ENCODE measurements around the gene DNAJB2. TPM values are rescaled to one million over a fixed set of nuclear protein-coding genes. Genes with fewer than 3 reads are reported as not detected.
A peak's percentile ranks its signal among the peaks of the same experiment; 100 is the strongest.

DNAJB2 gene
- total and polyA plus RNA-seq, 4 donors, result 7.4 to 71.8 (median 27.0) TPM

DNA sequence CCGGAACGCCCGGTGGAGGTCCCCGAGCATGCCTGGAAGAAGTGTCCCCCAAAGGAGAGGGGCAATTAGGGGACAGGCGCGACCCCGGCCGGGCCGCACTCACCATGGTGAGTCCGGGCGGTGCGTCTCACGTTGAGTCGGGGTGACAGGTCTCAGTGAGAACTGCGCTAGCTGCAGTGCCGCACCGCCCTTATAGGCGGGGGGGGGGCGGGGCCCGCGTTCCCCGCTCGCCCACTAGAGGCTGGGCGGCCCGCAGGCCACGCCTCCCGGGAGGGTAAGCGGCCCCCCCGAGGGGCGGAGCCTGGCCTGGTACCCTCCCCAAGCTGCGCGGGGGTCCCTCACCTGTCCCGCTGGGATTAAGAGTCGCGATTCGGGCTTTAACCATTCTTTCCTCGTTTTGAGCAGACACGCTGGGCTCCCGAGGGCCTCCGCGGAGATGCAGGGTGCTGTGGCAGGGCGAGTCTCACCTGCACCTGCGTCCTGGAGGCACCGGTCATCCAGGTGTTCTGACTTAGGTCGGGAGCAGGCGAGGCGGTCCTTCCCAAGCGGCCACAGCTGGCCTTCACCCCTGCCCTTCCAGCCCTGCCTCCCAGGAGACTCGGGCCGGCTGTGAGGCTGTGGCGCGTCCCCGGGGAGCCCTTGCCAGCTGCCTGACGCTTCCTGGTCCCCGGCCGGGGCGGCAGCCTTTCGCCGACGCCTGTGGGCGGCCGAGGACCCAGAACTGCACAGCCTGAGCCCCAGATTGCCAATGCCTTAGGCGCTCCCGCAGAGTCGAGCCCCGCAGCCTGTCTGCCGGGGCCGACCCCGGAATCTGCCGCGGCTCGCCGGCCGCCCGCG lies 25.2 kb upstream of the DNAJB2 start, which contains the start of gene TUBA4A:
Gene TUBA4A (minus strand): TSS at position 166 of the 837 bp plus-strand sequence. CDS start 60 bp downstream, at position 106.
- no peaks in the 10 kb centered on the region for H3K9me3 ChIP-seq (ENCODE audit: control insufficient read depth in 4 of 4, low read length in 3 of 4)
- peak; percentile 88 for DNase-seq (ENCODE audit: low spot score)
- H3K27ac ChIP-seq (ENCODE audit: low read depth in 1 of 2, low read length in 2 of 2), result peak within 1 kb of the TSS; percentile 65 to 79
- peaks cover 13 to 41% (median 29%) of the 10 kb centered on the region in 4 donors for H3K4me1 ChIP-seq (ENCODE audit: control insufficient read depth in 4 of 4, insufficient read depth in 4 of 4, low read length in 3 of 4)
- H3K4me3 ChIP-seq (ENCODE audit: low read depth in 1 of 3, low read length in 3 of 3), result peak within 1 kb of the TSS; percentile 63 to 86 (median 64)
- H3K9ac ChIP-seq (ENCODE audit: low read depth in 1 of 2, low read length in 2 of 2), result peak within 1 kb of the TSS; percentile 65 to 83
- no peaks in the 10 kb centered on the region for H3K27me3 ChIP-seq (ENCODE audit: control insufficient read depth in 4 of 4, insufficient read depth in 4 of 4, low read length in 3 of 4)
- no peak for TF ChIP-seq HNF4A (conservative IDR thresholded peaks at IDR 0.05)
- peak; percentile 82 for TF ChIP-seq TAF1 (conservative IDR thresholded peaks at IDR 0.05)
- no peak for TF ChIP-seq FOXA2 (IDR thresholded peaks at IDR 0.05)
- peak; percentile 93 for TF ChIP-seq REST (IDR thresholded peaks at IDR 0.05)
- no peak for TF ChIP-seq MAX (IDR thresholded peaks at IDR 0.05)
- no peak for TF ChIP-seq EGR1 (IDR thresholded peaks at IDR 0.05; ENCODE audit: low read depth in 2 of 2)
- TF ChIP-seq GABPA (IDR thresholded peaks at IDR 0.05 in 1 of 2, conservative IDR thresholded peaks at IDR 0.05 in 1 of 2), result no peak
- TF ChIP-seq FOXA1 (IDR thresholded peaks at IDR 0.05), result no peak
- no peak for TF ChIP-seq JUND (IDR thresholded peaks at IDR 0.05)
- TF ChIP-seq RAD21 (IDR thresholded peaks at IDR 0.05), result peak; percentile 29 to 33
- TF ChIP-seq HNF4G (IDR thresholded peaks at IDR 0.05), result no peak
- no peak for TF ChIP-seq ATF3 (IDR thresholded peaks at IDR 0.05)
- TF ChIP-seq YY1 (IDR thresholded peaks at IDR 0.05), result peak; percentile 54
- TF ChIP-seq NR2F2 (IDR thresholded peaks at IDR 0.05), result no peak
- TF ChIP-seq RXRA (IDR thresholded peaks at IDR 0.05), result no peak
- TF ChIP-seq, protein P1, sequence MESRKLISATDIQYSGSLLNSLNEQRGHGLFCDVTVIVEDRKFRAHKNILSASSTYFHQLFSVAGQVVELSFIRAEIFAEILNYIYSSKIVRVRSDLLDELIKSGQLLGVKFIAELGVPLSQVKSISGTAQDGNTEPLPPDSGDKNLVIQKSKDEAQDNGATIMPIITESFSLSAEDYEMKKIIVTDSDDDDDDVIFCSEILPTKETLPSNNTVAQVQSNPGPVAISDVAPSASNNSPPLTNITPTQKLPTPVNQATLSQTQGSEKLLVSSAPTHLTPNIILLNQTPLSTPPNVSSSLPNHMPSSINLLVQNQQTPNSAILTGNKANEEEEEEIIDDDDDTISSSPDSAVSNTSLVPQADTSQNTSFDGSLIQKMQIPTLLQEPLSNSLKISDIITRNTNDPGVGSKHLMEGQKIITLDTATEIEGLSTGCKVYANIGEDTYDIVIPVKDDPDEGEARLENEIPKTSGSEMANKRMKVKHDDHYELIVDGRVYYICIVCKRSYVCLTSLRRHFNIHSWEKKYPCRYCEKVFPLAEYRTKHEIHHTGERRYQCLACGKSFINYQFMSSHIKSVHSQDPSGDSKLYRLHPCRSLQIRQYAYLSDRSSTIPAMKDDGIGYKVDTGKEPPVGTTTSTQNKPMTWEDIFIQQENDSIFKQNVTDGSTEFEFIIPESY (IDR thresholded peaks at IDR 0.05), result no peak
- TF ChIP-seq SP1 (IDR thresholded peaks at IDR 0.05), result peak; percentile 61
- TF ChIP-seq, protein P2, sequence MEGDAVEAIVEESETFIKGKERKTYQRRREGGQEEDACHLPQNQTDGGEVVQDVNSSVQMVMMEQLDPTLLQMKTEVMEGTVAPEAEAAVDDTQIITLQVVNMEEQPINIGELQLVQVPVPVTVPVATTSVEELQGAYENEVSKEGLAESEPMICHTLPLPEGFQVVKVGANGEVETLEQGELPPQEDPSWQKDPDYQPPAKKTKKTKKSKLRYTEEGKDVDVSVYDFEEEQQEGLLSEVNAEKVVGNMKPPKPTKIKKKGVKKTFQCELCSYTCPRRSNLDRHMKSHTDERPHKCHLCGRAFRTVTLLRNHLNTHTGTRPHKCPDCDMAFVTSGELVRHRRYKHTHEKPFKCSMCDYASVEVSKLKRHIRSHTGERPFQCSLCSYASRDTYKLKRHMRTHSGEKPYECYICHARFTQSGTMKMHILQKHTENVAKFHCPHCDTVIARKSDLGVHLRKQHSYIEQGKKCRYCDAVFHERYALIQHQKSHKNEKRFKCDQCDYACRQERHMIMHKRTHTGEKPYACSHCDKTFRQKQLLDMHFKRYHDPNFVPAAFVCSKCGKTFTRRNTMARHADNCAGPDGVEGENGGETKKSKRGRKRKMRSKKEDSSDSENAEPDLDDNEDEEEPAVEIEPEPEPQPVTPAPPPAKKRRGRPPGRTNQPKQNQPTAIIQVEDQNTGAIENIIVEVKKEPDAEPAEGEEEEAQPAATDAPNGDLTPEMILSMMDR (IDR thresholded peaks at IDR 0.05; ENCODE audit: low read depth, low read length, missing input control), result peak; percentile 8
- under 1% methylated on average over 76 of the region's 76 CpGs for WGBS
- peaks cover 0 to 3% (median 0%) of the 10 kb centered on the region in 4 donors for H3K36me3 ChIP-seq (ENCODE audit: control insufficient read depth in 4 of 4, insufficient read depth in 3 of 4, low read depth in 1 of 4, low read length in 3 of 4)
